Stimulated activated naive B cell treated with anti-CD40 and anti-IgM and Interleukin-4, amounts not matched to agents 10 μg/mL and 1 μg/mL and 100 μg/mL, for 72 hours (primary cell): ENCODE measurements around the gene NEURL2.

ENCODE experiments used
- ATAC-seq, 2 donors: fragments of 150-1000 bp; cut with Tn5 transposase; replicated peaks; 2 replicates each; pipeline ENCODE4 v1.10.0; 2021; ENCODE audit warnings: moderate library complexity in 1 of 2
- DNase-seq: peaks from one replicate; pipeline ENCODE4 v3.0.0; 2021
- H3K27ac Mint-ChIP-seq: one replicate; pipeline ENCODE4 v1.8.0; 2022; ENCODE audit warnings: mild to moderate bottlenecking, mixed read lengths
- H3K27me3 Mint-ChIP-seq, 2 donors: one replicate each; pipeline ENCODE4 v1.8.0; 2022; ENCODE audit warnings: mixed read lengths in 2 of 2
- H3K36me3 Mint-ChIP-seq, 2 donors: one replicate each; pipeline ENCODE4 v1.8.0; 2022; ENCODE audit warnings: mixed read lengths in 2 of 2, mild to moderate bottlenecking in 1 of 2
- H3K4me1 Mint-ChIP-seq, 2 donors: one replicate each; pipeline ENCODE4 v1.8.0; 2022; ENCODE audit warnings: mixed read lengths in 2 of 2, mild to moderate bottlenecking in 1 of 2
- H3K4me3 Mint-ChIP-seq, 2 donors: one replicate each; pipeline ENCODE4 v1.8.0; 2022; ENCODE audit warnings: mild to moderate bottlenecking in 2 of 2, mixed read lengths in 2 of 2, moderate library complexity in 1 of 2
- H3K9me3 Mint-ChIP-seq, 2 donors: one replicate each; pipeline ENCODE4 v1.8.0; 2022; ENCODE audit warnings: mixed read lengths in 2 of 2, mild to moderate bottlenecking in 1 of 2

The NEURL2 gene

GRCh38 chr20:45926731-45927070 lies 35.7 kb upstream of the NEURL2 start:
- DNase-seq: no peak
- H3K36me3 Mint-ChIP-seq: no peaks in the 10 kb centered on the region
- no peak for ATAC-seq
- peaks cover 0 to 2% of the 10 kb centered on the region in 2 donors for H3K4me1 Mint-ChIP-seq
- no peak overlapping the region for H3K4me3 Mint-ChIP-seq
- H3K27ac Mint-ChIP-seq: no peak overlapping the region
- peaks cover 2 to 3% of the 10 kb centered on the region in 2 donors for H3K27me3 Mint-ChIP-seq
- no peaks in the 10 kb centered on the region for H3K9me3 Mint-ChIP-seq

- Mint-ChIP-seq H3K9me3 (no peaks in the 10 kb centered on the region), H3K36me3 (no peaks in the 10 kb centered on the region), H3K27ac (no peak overlapping the region), H3K27me3 (peaks cover 7 to 11% of the 10 kb centered on the region in 2 donors), H3K4me3 (no peak overlapping the region), H3K4me1 (peaks cover 0 to 5% of the 10 kb centered on the region in 2 donors)
- ATAC-seq (no peak), DNase-seq (no peak)
Measured at GRCh38 chr20:45925821-45926506, 35.0 kb upstream of the NEURL2 start.

GRCh38 chr20:45924391-45925261 lies 33.6 kb upstream of the NEURL2 start:
- Mint-ChIP-seq H3K36me3 (no peaks in the 10 kb centered on the region), H3K4me3 (no peak overlapping the region), H3K4me1 (peaks cover 0 to 5% of the 10 kb centered on the region in 2 donors), H3K27me3 (peaks cover 12 to 15% of the 10 kb centered on the region in 2 donors), H3K9me3 (no peaks in the 10 kb centered on the region), H3K27ac (no peak overlapping the region)
- DNase-seq (no peak), ATAC-seq (no peak)

- peaks cover 0 to 5% of the 10 kb centered on the region in 2 donors for H3K4me1 Mint-ChIP-seq
- no peaks in the 10 kb centered on the region for H3K9me3 Mint-ChIP-seq
- no peak overlapping the region for H3K27ac Mint-ChIP-seq
- ATAC-seq (no peak), DNase-seq (no peak)
- H3K36me3 Mint-ChIP-seq: no peaks in the 10 kb centered on the region
- peaks cover 20 to 22% of the 10 kb centered on the region in 2 donors for H3K27me3 Mint-ChIP-seq
- H3K4me3 Mint-ChIP-seq: no peak overlapping the region
Measured at GRCh38 chr20:45921337-45922189, 30.6 kb upstream of the NEURL2 start.

- no peak for ATAC-seq
- Mint-ChIP-seq H3K4me3 (no peak overlapping the region), H3K27ac (no peak overlapping the region), H3K36me3 (no peaks in the 10 kb centered on the region), H3K9me3 (no peaks in the 10 kb centered on the region), H3K4me1 (peaks cover 0 to 5% of the 10 kb centered on the region in 2 donors), H3K27me3 (peaks cover 20 to 25% of the 10 kb centered on the region in 2 donors)
- no peak for DNase-seq
Measured at GRCh38 chr20:45920462-45921336, 29.7 kb upstream of the NEURL2 start.

GRCh38 chr20:45919542-45920399 lies 28.8 kb upstream of the NEURL2 start:
- H3K4me3 Mint-ChIP-seq: no peak overlapping the region
- H3K27ac Mint-ChIP-seq: no peak overlapping the region
- ATAC-seq (no peak), DNase-seq (no peak)
- H3K36me3 Mint-ChIP-seq: no peaks in the 10 kb centered on the region
- H3K4me1 Mint-ChIP-seq: peaks cover under 1 to 5% of the 10 kb centered on the region in 2 donors
- no peaks in the 10 kb centered on the region for H3K9me3 Mint-ChIP-seq
- peaks cover 20 to 25% of the 10 kb centered on the region in 2 donors for H3K27me3 Mint-ChIP-seq

GRCh38 chr20:45918779-45919537 lies 27.9 kb upstream of the NEURL2 start:
- no peak overlapping the region for H3K27ac Mint-ChIP-seq
- no peaks in the 10 kb centered on the region for H3K9me3 Mint-ChIP-seq
- H3K4me1 Mint-ChIP-seq: peaks cover 5 to 8% of the 10 kb centered on the region in 2 donors
- no peaks in the 10 kb centered on the region for H3K36me3 Mint-ChIP-seq
- H3K4me3 Mint-ChIP-seq: no peak overlapping the region
- H3K27me3 Mint-ChIP-seq: peaks cover 20 to 25% of the 10 kb centered on the region in 2 donors
- ATAC-seq: no peak
- DNase-seq: no peak

GRCh38 chr20:45918182-45918737 lies 27.3 kb upstream of the NEURL2 start:
- H3K36me3 Mint-ChIP-seq: no peaks in the 10 kb centered on the region

GRCh38 chr20:45917790-45918141 lies 26.8 kb upstream of the NEURL2 start:
- Mint-ChIP-seq H3K27ac (no peak overlapping the region), H3K36me3 (no peaks in the 10 kb centered on the region), H3K27me3 (peaks cover 20 to 25% of the 10 kb centered on the region in 2 donors), H3K4me3 (no peak overlapping the region), H3K9me3 (no peaks in the 10 kb centered on the region), H3K4me1 (peaks cover 5 to 9% of the 10 kb centered on the region in 2 donors)
- DNase-seq: no peak
- ATAC-seq: no peak

More at GRCh38 chr20:45918182-45918737, 27.3 kb upstream of the NEURL2 start:
- H3K27ac Mint-ChIP-seq: no peak overlapping the region
- H3K4me1 Mint-ChIP-seq: peaks cover 5 to 9% of the 10 kb centered on the region in 2 donors
- H3K9me3 Mint-ChIP-seq: no peaks in the 10 kb centered on the region
- ATAC-seq: no peak
- peaks cover 20 to 25% of the 10 kb centered on the region in 2 donors for H3K27me3 Mint-ChIP-seq
- H3K4me3 Mint-ChIP-seq: no peak overlapping the region
- no peak for DNase-seq

GRCh38 chr20:45913116-45913515 lies 22.1 kb upstream of the NEURL2 start:
- peak in 1 of 2 donors; percentile 35 for ATAC-seq
- peaks cover 0 to 8% of the 10 kb centered on the region in 2 donors for H3K36me3 Mint-ChIP-seq
- peak overlapping the region in 1 of 2 donors; percentile 68 for H3K4me3 Mint-ChIP-seq
- no peak for DNase-seq
- H3K27me3 Mint-ChIP-seq: peaks cover 0 to 12% of the 10 kb centered on the region in 2 donors
- peak overlapping the region; percentile 44 for H3K27ac Mint-ChIP-seq
- peaks cover 18 to 33% of the 10 kb centered on the region in 2 donors for H3K4me1 Mint-ChIP-seq
- H3K9me3 Mint-ChIP-seq: no peaks in the 10 kb centered on the region

- Mint-ChIP-seq H3K4me3 (peak overlapping the region; percentile 78 to 81), H3K36me3 (peaks cover 0 to 16% of the 10 kb centered on the region in 2 donors), H3K27me3 (peaks cover 0 to 6% of the 10 kb centered on the region in 2 donors), H3K27ac (no peak overlapping the region), H3K9me3 (no peaks in the 10 kb centered on the region), H3K4me1 (peaks cover 20 to 33% of the 10 kb centered on the region in 2 donors)
- ATAC-seq (no peak), DNase-seq (no peak)
Measured at GRCh38 chr20:45912344-45912682, 21.3 kb upstream of the NEURL2 start.
